ENCODE data around the gene FOXC2. TPM values are rescaled to one million over a fixed set of nuclear protein-coding genes. Genes with fewer than 3 reads are reported as not detected.
A peak's percentile ranks its signal among the peaks of the same experiment; 100 is the strongest.

Gene FOXC2
- total and polyA plus RNA-seq, 2 experiments from 2014 or later = 2.4 to 3.7 TPM

GRCh38 chr16:86558355-86559193 lies 8.1 kb upstream of the FOXC2 start:
- Histone ChIP-seq H3K4me1 (ENCODE audit: low read depth) (peaks cover 8% of the 10 kb centered on the region), H3K27me3 (no peaks in the 10 kb centered on the region), H3K36me3 (no peaks in the 10 kb centered on the region), H3K9me3 (ENCODE audit: low read depth) (no peaks in the 10 kb centered on the region), H3K27ac (no peak overlapping the region), H3K4me3 (no peak overlapping the region)
- no peak for DNase-seq (ENCODE audit: low read depth in 1 of 2, low spot score in 1 of 2)
- no peak for TF ChIP-seq CTCF (IDR thresholded peaks at IDR 0.05; ENCODE audit: low read depth, low read length)

GRCh38 chr16:86559802-86560305 lies 6.8 kb upstream of the FOXC2 start:
- DNase-seq (ENCODE audit: low read depth in 1 of 2, low spot score in 1 of 2) = no peak
- TF ChIP-seq CTCF (IDR thresholded peaks at IDR 0.05; ENCODE audit: low read depth, low read length) = no peak
- H3K4me1 ChIP-seq (ENCODE audit: low read depth) = peaks cover 8% of the 10 kb centered on the region
- H3K9me3 ChIP-seq (ENCODE audit: low read depth) = no peaks in the 10 kb centered on the region
- peaks cover 9% of the 10 kb centered on the region for H3K27me3 ChIP-seq
- H3K4me3 ChIP-seq = no peak overlapping the region
- no peak overlapping the region for H3K27ac ChIP-seq
- H3K36me3 ChIP-seq = no peaks in the 10 kb centered on the region

GRCh38 chr16:86562356-86562755 lies 4.3 kb upstream of the FOXC2 start:
- Histone ChIP-seq H3K27me3 (peaks cover 26% of the 10 kb centered on the region), H3K27ac (no peak overlapping the region), H3K4me1 (ENCODE audit: low read depth) (peaks cover 5% of the 10 kb centered on the region), H3K4me3 (no peak overlapping the region), H3K36me3 (no peaks in the 10 kb centered on the region), H3K9me3 (ENCODE audit: low read depth) (no peaks in the 10 kb centered on the region)
- no peak for TF ChIP-seq CTCF (IDR thresholded peaks at IDR 0.05; ENCODE audit: low read depth, low read length)
- DNase-seq (ENCODE audit: low read depth in 1 of 2, low spot score in 1 of 2) = no peak

GRCh38 chr16:86563469-86564345 lies 2.9 kb upstream of the FOXC2 start:
- peak; percentile 100 for TF ChIP-seq CTCF (IDR thresholded peaks at IDR 0.05; ENCODE audit: low read depth, low read length)
- Histone ChIP-seq H3K4me1 (ENCODE audit: low read depth) (peaks cover 5% of the 10 kb centered on the region), H3K4me3 (peak overlapping the region; percentile 24), H3K27ac (peak overlapping the region; percentile 18), H3K9me3 (ENCODE audit: low read depth) (no peaks in the 10 kb centered on the region), H3K36me3 (no peaks in the 10 kb centered on the region), H3K27me3 (peaks cover 39% of the 10 kb centered on the region)
- DNase-seq (ENCODE audit: low read depth in 1 of 2, low spot score in 1 of 2) = peak; percentile 94 to 95

- Histone ChIP-seq H3K9me3 (ENCODE audit: low read depth) (no peaks in the 10 kb centered on the region), H3K4me3 (no peak overlapping the region), H3K4me1 (ENCODE audit: low read depth) (peaks cover 12% of the 10 kb centered on the region), H3K27me3 (peaks cover 54% of the 10 kb centered on the region), H3K27ac (no peak overlapping the region), H3K36me3 (no peaks in the 10 kb centered on the region)
- DNase-seq (ENCODE audit: low read depth in 1 of 2, low spot score in 1 of 2) = no peak
- no peak for TF ChIP-seq CTCF (IDR thresholded peaks at IDR 0.05; ENCODE audit: low read depth, low read length)
Observed at GRCh38 chr16:86565181-86565631, 1.4 kb upstream of the FOXC2 start.

Measured in cardiac muscle cell (in vitro differentiated cells and primary cell).